BLaER1 (cell line): ENCODE results near the gene METAP1.
"Not testable (repeated sequence)": the region's sequence is repeated elsewhere in the genome, so short reads cannot be mapped to it uniquely, and the experiment has no call there.

Experiments used
- H3K27ac ChIP-seq: shearing (Covaris generic); formaldehyde crosslinking; 2 replicates; pipeline ENCODE4 v1.8.1; 2022
- H3K27me3 ChIP-seq: shearing (Covaris generic); formaldehyde crosslinking; 2 replicates; pipeline ENCODE4 v1.8.1; 2022
- H3K36me3 ChIP-seq: shearing (Covaris generic); formaldehyde crosslinking; 2 replicates; pipeline ENCODE4 v1.8.1; 2022
- H3K4me1 ChIP-seq: shearing (Covaris generic); formaldehyde crosslinking; 2 replicates; pipeline ENCODE4 v1.8.1; 2022
- H3K4me2 ChIP-seq: shearing (Covaris generic); formaldehyde crosslinking; 2 replicates; pipeline ENCODE4 v1.8.1; 2022
- H3K4me3 ChIP-seq: shearing (Covaris generic); formaldehyde crosslinking; 2 replicates; pipeline ENCODE4 v1.8.1; 2022
- H3K9ac ChIP-seq: shearing (Covaris generic); formaldehyde crosslinking; 2 replicates; pipeline ENCODE4 v1.8.1; 2022
- H3K9me3 ChIP-seq: shearing (Covaris generic); formaldehyde crosslinking; 2 replicates; pipeline ENCODE4 v1.8.1; 2022
- H4K20me1 ChIP-seq: shearing (Covaris generic); formaldehyde crosslinking; 2 replicates; pipeline ENCODE4 v1.8.1; 2022
- Cebpa-rat ChIP-seq: shearing (Covaris generic); IDR thresholded peaks from 2 replicates; pipeline ENCODE4 v1.8.1; 2022

Gene METAP1

DNA sequence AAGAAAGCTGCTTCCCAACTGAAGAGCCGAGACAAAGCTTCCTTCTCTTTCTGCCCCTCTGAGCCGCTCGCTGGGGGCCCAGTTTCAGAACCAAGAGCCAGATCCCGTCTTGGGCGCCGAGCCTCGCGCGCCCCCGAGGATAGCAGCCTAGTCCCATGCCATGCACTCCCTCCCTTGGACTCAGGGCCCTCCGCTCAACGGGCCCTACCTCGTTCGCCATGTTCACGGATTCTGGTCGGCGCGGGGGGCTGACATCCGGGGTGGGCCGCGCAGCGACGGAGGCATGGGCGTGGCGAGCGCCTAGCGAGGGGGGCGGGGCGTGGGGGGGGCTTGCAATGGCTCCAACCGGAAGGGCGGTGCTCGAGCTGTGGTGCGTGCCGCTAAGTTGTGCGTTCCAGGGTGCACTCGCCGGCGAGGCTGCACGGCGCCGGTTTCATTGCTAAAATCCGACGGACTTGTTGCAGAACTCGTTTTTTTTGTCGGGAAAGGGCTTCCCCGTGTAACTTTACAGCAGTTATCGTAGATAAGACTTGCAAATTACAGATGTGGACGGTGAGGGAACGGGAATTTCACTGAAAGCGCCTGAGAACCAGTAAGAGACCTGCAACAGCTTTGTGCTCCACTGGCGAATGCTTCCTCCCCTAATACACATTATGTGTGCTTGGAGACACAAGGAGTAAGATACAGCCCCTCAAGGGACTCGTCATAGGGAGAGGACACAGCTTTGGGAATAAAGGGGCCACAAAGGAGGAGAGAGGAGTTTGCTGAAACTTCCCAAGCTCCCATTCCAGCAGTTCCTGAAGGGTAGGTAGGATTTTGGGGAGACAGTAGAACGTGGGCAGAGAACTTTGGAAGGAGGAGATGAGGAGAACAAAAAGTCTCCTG, 93.2 kb downstream of the METAP1 start, which contains the start of gene ADH5:
Gene ADH5 (minus strand): TSS at position 308 of the 885 bp plus-strand sequence. CDS start 88 bp downstream, at position 220.
- TF ChIP-seq Cebpa-rat, result no peak
- Histone ChIP-seq H3K4me3 (peak within 1 kb of the TSS; percentile 85), H3K4me2 (peak within 1 kb of the TSS; percentile 84), H3K9ac (peak within 1 kb of the TSS; percentile 95), H3K36me3 (peaks cover 21% of the 10 kb centered on the region), H3K4me1 (peaks cover 38% of the 10 kb centered on the region), H3K27ac (peak within 1 kb of the TSS; percentile 92), H3K9me3 (no peaks in the 10 kb centered on the region), H3K27me3 (no peaks in the 10 kb centered on the region), H4K20me1 (peaks cover 4% of the 10 kb centered on the region; the same call in 1 of the 2 replicates)

DNA sequence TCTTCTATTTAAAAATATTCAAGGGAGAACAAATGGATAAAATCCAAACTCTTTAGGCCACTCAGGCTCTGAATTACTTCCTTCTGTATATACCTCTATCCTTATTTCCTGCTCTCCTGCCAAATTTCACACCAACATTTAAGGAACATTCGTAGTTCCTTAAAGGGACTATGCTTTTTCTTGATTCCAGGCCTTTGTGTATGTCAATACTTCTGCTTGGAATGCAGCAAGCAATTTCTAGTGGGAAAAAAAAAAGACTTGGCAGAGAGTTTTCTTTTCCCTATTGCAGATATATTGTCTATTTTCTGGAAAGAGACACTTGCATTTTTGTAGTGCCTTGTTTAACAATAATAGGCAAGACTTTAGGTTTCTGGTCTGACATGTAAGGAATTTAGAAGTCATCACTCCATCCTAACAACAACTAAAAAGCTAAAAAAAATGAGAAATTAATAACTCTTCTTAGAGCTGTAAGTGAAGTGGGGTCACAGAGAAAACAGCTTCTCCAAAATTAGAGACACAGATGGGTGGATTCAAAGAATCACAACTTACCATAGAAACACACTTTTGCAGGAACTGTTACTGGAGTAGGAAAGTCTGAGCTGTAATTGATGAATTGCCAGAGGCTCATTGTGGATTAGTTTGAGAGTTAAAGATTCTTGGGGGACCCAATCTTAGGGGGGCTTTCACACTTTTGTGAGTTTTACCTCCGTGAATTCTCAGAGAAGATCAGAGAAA, 95.1 kb downstream of the METAP1 start:
- H3K9ac ChIP-seq, result no peak overlapping the region
- no peaks in the 10 kb centered on the region for H4K20me1 ChIP-seq
- no peak overlapping the region for H3K27ac ChIP-seq
- no peak overlapping the region for H3K4me3 ChIP-seq
- no peaks in the 10 kb centered on the region for H3K27me3 ChIP-seq
- peaks cover 38% of the 10 kb centered on the region for H3K4me1 ChIP-seq
- no peaks in the 10 kb centered on the region for H3K9me3 ChIP-seq
- H3K36me3 ChIP-seq, result peaks cover 2% of the 10 kb centered on the region
- no peak for TF ChIP-seq Cebpa-rat
- peak overlapping the region; percentile 80 for H3K4me2 ChIP-seq

DNA sequence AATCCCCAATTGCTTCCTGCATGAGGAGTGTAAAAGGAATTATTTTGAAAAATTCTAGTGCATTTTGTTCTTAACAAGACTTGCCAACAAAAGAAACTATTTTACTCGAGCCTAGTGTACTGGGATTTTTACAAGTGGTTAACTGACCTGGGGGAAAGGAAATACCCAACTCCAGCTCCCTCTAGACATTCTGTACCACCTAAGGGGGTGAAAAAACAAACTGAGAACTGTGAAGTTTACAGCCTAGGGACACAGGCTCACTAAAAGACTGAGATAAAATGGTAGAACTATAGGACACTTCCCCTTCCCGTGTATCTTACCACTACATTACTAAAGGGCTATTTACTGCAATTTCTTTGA, 95.7 kb downstream of the METAP1 start:
- H3K4me3 ChIP-seq, result no peak overlapping the region
- H4K20me1 ChIP-seq, result no peaks in the 10 kb centered on the region
- H3K9me3 ChIP-seq, result no peaks in the 10 kb centered on the region
- no peaks in the 10 kb centered on the region for H3K36me3 ChIP-seq
- H3K4me2 ChIP-seq, result peak overlapping the region; percentile 80
- H3K27ac ChIP-seq, result no peak overlapping the region
- H3K27me3 ChIP-seq, result no peaks in the 10 kb centered on the region
- H3K9ac ChIP-seq, result no peak overlapping the region
- no peak for TF ChIP-seq Cebpa-rat
- peaks cover 38% of the 10 kb centered on the region for H3K4me1 ChIP-seq

DNA sequence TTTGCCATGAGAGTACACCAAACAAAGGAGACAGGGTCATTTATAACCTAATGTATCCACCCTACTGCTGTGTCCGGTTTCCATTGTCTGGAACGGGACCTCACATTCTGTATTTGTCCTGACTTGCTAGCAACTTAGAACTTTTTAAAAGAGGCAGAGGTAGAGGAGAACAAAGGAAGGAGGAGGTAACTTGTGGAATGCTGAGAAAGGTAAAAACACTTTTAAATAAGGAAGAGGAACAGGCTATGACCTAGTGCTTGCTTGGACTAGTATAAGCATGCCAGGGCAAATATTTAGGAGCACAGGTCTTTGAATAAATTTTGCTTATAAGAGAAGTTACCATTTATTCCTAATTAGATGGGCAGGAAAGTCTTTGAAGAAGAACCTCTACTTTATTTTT, 96.3 kb downstream of the METAP1 start:
- H3K9ac ChIP-seq, H3K27me3 ChIP-seq, H4K20me1 ChIP-seq, H3K4me3 ChIP-seq, H3K36me3 ChIP-seq, H3K27ac ChIP-seq, H3K4me2 ChIP-seq, H3K9me3 ChIP-seq: not testable (repeated sequence)
- peaks cover 32% of the 10 kb centered on the region for H3K4me1 ChIP-seq

DNA sequence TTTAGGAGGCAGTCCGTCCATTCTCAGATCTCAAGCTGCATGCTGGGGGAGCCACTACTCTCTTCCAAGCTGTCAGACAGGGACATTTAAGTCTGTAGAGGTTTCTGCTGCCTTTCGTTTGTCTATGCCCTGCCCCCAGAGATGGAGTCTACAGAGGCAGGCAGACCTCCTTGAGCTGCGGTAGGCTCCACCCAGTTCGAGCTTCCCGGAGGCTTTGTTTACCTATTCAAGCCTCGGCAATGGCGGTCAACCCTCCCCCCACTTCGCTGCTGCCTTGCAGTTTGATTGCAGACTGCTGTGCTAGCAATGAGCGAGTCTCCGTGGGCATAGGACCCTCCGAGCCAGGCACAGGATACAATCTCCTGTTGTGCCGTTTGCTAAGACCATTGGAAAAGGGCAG, 103.8 kb downstream of the METAP1 start:
- Histone ChIP-seq H3K36me3 (no peaks in the 10 kb centered on the region), H3K9me3 (no peaks in the 10 kb centered on the region), H4K20me1 (no peaks in the 10 kb centered on the region), H3K4me2 (no peak overlapping the region), H3K27ac (no peak overlapping the region), H3K27me3 (no peaks in the 10 kb centered on the region), H3K4me3 (no peak overlapping the region), H3K9ac (no peak overlapping the region), H3K4me1 (no peaks in the 10 kb centered on the region)
- TF ChIP-seq Cebpa-rat, result no peak

DNA sequence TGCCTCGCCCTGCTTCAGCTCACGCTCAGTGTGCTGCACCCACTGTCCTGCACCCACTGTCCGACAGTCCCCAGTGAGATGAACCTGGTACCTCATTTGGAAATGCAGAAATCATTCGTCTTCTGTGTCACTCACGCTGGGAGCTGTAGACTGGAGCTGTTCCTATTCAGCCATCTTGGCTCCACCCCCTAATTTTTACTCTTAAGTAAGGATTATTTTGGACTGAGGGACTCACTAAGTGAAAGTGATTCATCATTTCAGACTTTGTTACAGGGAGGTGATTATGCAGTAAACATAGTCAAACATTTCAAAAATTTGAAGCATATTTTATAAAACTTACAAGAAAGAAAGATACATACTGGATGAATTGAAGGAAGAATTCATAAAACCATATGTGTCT, 104.3 kb downstream of the METAP1 start:
- not testable (repeated sequence) for H3K9ac ChIP-seq, H3K9me3 ChIP-seq, H3K36me3 ChIP-seq, H3K27me3 ChIP-seq, H3K4me3 ChIP-seq, H3K4me1 ChIP-seq, H3K27ac ChIP-seq, H3K4me2 ChIP-seq, H4K20me1 ChIP-seq

DNA sequence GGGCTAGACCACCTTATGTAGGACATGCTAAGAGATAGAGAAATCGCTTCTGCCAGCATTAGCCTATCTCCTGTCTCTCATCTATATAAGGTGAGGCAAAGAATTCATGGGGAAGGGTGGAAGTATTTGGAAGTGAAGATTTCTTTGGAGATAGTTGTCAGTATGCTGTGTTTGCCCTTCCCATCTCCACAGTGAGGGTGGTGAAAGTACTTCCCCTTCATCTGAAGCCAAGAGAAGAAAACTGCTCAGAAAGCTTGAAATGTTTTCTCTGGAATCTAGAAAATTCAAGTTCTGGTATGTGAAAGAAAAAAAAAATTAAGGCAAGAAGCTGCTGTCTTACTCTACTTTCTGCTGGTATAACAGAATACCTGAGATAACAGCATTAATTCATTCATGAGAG, 105.4 kb downstream of the METAP1 start:
- H3K4me2 ChIP-seq, result no peak overlapping the region
- TF ChIP-seq Cebpa-rat, result no peak
- no peaks in the 10 kb centered on the region for H3K4me1 ChIP-seq
- no peak overlapping the region for H3K9ac ChIP-seq
- no peaks in the 10 kb centered on the region for H3K36me3 ChIP-seq
- no peaks in the 10 kb centered on the region for H4K20me1 ChIP-seq
- no peaks in the 10 kb centered on the region for H3K27me3 ChIP-seq
- no peak overlapping the region for H3K27ac ChIP-seq
- H3K4me3 ChIP-seq, result no peak overlapping the region
- H3K9me3 ChIP-seq, result no peaks in the 10 kb centered on the region

DNA sequence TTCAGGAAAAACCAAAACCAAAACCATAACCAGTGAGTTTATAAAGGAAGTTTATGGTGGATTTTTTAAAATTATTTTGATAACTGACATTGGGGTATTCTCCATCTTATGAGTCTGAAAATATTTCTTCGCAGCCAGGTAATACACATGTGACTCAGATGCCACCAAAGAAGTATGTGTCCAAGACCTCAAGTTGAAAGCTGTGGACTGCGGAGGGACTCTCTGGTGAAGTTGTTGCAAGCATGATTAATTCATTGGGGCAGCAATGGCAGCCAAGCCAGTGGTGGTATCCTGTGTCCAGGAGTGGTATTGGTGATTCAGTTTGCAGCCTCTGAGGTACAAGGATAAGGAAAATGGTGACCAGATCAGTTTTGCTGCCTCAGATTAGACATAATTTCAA, 107.1 kb downstream of the METAP1 start:
- Histone ChIP-seq H3K27ac (no peak overlapping the region), H3K9ac (no peak overlapping the region), H3K4me2 (no peak overlapping the region), H3K9me3 (no peaks in the 10 kb centered on the region), H3K27me3 (no peaks in the 10 kb centered on the region), H3K36me3 (no peaks in the 10 kb centered on the region), H3K4me1 (no peaks in the 10 kb centered on the region), H4K20me1 (no peaks in the 10 kb centered on the region), H3K4me3 (no peak overlapping the region)
- no peak for TF ChIP-seq Cebpa-rat

DNA sequence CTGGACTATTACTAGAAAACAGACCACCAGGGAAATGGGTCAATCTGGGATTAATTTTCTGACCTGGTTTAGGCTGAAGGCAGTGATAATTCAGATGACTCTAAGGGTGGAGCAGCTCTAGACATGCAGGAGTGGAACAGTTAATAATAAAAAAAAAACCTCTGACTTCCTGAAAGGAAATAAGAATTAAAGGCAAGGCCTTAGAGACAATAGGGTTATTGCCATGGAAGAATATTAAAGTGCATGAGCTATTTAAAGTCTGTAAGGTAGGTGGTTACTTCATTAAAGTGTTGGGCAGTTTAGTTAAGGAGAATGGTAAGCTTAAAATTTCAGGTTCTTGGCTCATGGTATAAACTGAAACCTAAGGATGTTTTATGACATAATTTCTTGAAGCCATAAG, 107.6 kb downstream of the METAP1 start:
- Histone ChIP-seq H3K36me3 (no peaks in the 10 kb centered on the region), H3K4me2 (no peak overlapping the region), H3K9ac (no peak overlapping the region), H3K27ac (no peak overlapping the region), H3K9me3 (no peaks in the 10 kb centered on the region), H3K27me3 (no peaks in the 10 kb centered on the region), H4K20me1 (no peaks in the 10 kb centered on the region), H3K4me1 (no peaks in the 10 kb centered on the region), H3K4me3 (no peak overlapping the region)
- no peak for TF ChIP-seq Cebpa-rat

DNA sequence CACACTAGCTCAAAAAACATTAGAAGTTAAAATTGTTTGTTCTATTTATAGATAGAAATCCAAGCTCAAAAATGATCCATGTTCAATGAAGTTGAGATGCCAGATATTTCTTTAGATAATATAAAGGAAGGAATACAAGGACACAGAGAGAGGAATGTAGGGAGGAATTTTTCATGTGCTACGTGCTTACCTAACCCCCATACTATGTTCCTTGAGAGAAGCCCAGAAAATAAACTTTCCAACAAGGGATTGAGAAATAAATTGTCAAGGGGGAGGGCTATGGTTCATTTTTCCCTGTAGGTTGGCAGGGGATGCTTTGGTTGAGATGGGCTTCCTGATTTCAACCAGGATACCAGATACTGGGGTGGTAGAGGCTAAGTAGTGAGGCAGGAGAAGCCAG, 108.6 kb downstream of the METAP1 start:
- H3K27ac ChIP-seq, result no peak overlapping the region
- H3K4me2 ChIP-seq, result no peak overlapping the region
- no peak for TF ChIP-seq Cebpa-rat
- H3K9ac ChIP-seq, result no peak overlapping the region
- no peak overlapping the region for H3K4me3 ChIP-seq
- H3K36me3 ChIP-seq, result no peaks in the 10 kb centered on the region
- H3K27me3 ChIP-seq, result no peaks in the 10 kb centered on the region
- H3K4me1 ChIP-seq, result no peaks in the 10 kb centered on the region
- no peaks in the 10 kb centered on the region for H3K9me3 ChIP-seq
- H4K20me1 ChIP-seq, result no peaks in the 10 kb centered on the region

DNA sequence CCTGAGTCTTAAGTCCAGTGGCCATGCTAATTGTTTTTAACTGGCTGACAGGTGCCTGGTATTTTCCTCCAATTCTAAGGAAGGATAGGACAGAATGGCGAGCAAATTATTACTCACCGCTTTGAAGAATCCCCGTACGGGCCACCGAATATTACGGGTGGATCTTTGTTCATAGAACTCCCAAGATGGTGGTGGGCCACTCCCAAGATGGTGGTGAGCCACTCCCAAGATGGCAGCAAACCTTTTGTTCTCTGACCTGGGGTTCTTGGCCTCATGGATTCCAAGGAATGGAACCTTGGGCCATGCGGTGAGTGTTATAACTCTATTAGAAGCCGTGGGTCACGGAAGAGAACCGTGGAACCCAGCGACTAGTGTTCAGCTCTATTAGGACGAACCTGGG, 113.8 kb downstream of the METAP1 start:
- not testable (repeated sequence) for H3K27me3 ChIP-seq, H3K36me3 ChIP-seq, H3K4me3 ChIP-seq, H4K20me1 ChIP-seq, H3K4me1 ChIP-seq, H3K9ac ChIP-seq, H3K27ac ChIP-seq, H3K4me2 ChIP-seq, H3K9me3 ChIP-seq
